Thoracic aorta (tissue), 2 donors: ENCODE measurements around the gene PGC. TPM values are rescaled to one million over a fixed set of nuclear protein-coding genes. Genes with fewer than 3 reads are reported as not detected.

Experiments
- ATAC-seq: fragments of 150-250 bp; one replicate; pipeline ENCODE4 v1.8.0; 2017; ENCODE audit warnings: low read depth; ENCODE audit not compliant: insufficient number of reproducible peaks, low FRiP score
- DNase-seq: peaks from one replicate; pipeline ENCODE4 v3.0.0-alpha.2; 2020; ENCODE audit warnings: low spot score
- H3K27ac ChIP-seq, 2 donors: fragments of 200-600 bp; sonication (generic); 1 replicate in 1 of 2; 2 replicates in 1 of 2; pipeline ENCODE4 v1.5.1; 2016; ENCODE audit warnings: mild to moderate bottlenecking in 2 of 2, moderate library complexity in 2 of 2
- H3K27me3 ChIP-seq: fragments of 200-600 bp; sonication (generic); replicated peaks from 2 replicates; pipeline ENCODE4 v1.6.0; 2016; ENCODE audit warnings: mild to moderate bottlenecking; ENCODE audit not compliant: insufficient read depth
- H3K36me3 ChIP-seq: fragments of 200-600 bp; sonication (generic); one replicate; pipeline ENCODE4 v1.5.1; 2016
- H3K4me1 ChIP-seq, 2 donors: fragments of 200-600 bp; sonication (generic); 1 replicate in 1 of 2; 2 replicates in 1 of 2; pipeline versions ENCODE4 v1.5.1 to v1.6.0; 2016; ENCODE audit warnings: low read depth in 2 of 2, mild to moderate bottlenecking in 1 of 2; ENCODE audit not compliant: control insufficient read depth in 1 of 2
- H3K4me3 ChIP-seq: fragments of 200-600 bp; sonication (generic); 2 replicates; pipeline ENCODE4 v1.5.1; 2016; ENCODE audit warnings: mild to moderate bottlenecking
- H3K9me3 ChIP-seq: fragments of 200-600 bp; sonication (generic); 2 replicates; pipeline ENCODE4 v1.5.1; 2016
- CTCF ChIP-seq: fragments of 200-600 bp; sonication (generic); IDR thresholded peaks from one replicate; pipeline ENCODE4 v1.5.1; 2019; ENCODE audit warnings: antibody characterized with exemption
- total RNA-seq, 2 donors: library from RNA; depleted of rRNA; stranded (reverse); fragments of >200 nt; gene quantifications; one replicate each; pipeline versions ENCODE4 v1.1.0 to v1.2.3, GENCODE V29; 2016

PGC gene
- total RNA-seq, 2 donors from 2014 or later = 53.1 TPM; not detected in 1

- DNase-seq = no peak
- H3K4me1 ChIP-seq = peaks cover 33 to 59% of the 10 kb centered on the region in 2 donors
- H3K4me3 ChIP-seq = no peak overlapping the region
- no peak for TF ChIP-seq CTCF
- peak overlapping the region; percentile 65 to 83 for H3K27ac ChIP-seq
- no peaks in the 10 kb centered on the region for H3K9me3 ChIP-seq
- no peaks in the 10 kb centered on the region for H3K27me3 ChIP-seq
- no peak for ATAC-seq
- H3K36me3 ChIP-seq = no peaks in the 10 kb centered on the region
These were observed 35.7 kb downstream of the PGC start for GRCh38 chr6:41711323-41712038.

- H3K27me3 ChIP-seq = no peaks in the 10 kb centered on the region
- H3K36me3 ChIP-seq = no peaks in the 10 kb centered on the region
- H3K27ac ChIP-seq = no peak overlapping the region
- ATAC-seq = no peak
- no peak for DNase-seq
- no peaks in the 10 kb centered on the region for H3K9me3 ChIP-seq
- H3K4me3 ChIP-seq = no peak overlapping the region
- peaks cover 42 to 66% of the 10 kb centered on the region in 2 donors for H3K4me1 ChIP-seq
- TF ChIP-seq CTCF = no peak
These were observed 37.8 kb downstream of the PGC start for GRCh38 chr6:41709375-41709774.

GRCh38 chr6:41708856-41709255 lies 38.3 kb downstream of the PGC start:
- Histone ChIP-seq H3K27me3 (no peaks in the 10 kb centered on the region), H3K4me3 (no peak overlapping the region), H3K36me3 (no peaks in the 10 kb centered on the region), H3K27ac (no peak overlapping the region), H3K4me1 (peaks cover 42 to 66% of the 10 kb centered on the region in 2 donors), H3K9me3 (no peaks in the 10 kb centered on the region)
- no peak for TF ChIP-seq CTCF
- ATAC-seq = no peak
- no peak for DNase-seq

GRCh38 chr6:41707565-41708200 lies 39.5 kb downstream of the PGC start:
- H3K4me1 ChIP-seq = peaks cover 33 to 56% of the 10 kb centered on the region in 2 donors
- no peak for ATAC-seq

More at GRCh38 chr6:41707565-41708200, 39.5 kb downstream of the PGC start:
- DNase-seq = no peak
- H3K4me3 ChIP-seq = no peak overlapping the region
- H3K27ac ChIP-seq = peak overlapping the region in 1 of 2 donors; percentile 93
- TF ChIP-seq CTCF = no peak
- no peaks in the 10 kb centered on the region for H3K27me3 ChIP-seq
- no peaks in the 10 kb centered on the region for H3K36me3 ChIP-seq
- no peaks in the 10 kb centered on the region for H3K9me3 ChIP-seq
